CD4-positive, alpha-beta memory T cell (primary cell): ENCODE results near the gene DOCK6. TPM values are rescaled to one million over a fixed set of nuclear protein-coding genes. Genes with fewer than 3 reads are reported as not detected.

Experiments
- CTCF ChIA-PET: fragments of 350-600 bp; sonication (Branson Sonifier 250); formaldehyde crosslinking; loops from one replicate; lab custom pipeline; 2021; ENCODE audit warnings: inconsistent platforms; ENCODE audit not compliant: partially characterized antibody; lab: Charles Lee
- POLR2A ChIA-PET: fragments of 350-600 bp; sonication (Branson Sonifier 250); formaldehyde crosslinking; loops from one replicate; lab custom pipeline; 2021; ENCODE audit not compliant: partially characterized antibody; lab: Charles Lee
- DNase-seq, 5 donors: peaks; one replicate each; pipeline versions ENCODE4 v3.0.0 to v3.0.0-alpha.2; 2020 to 2022; ENCODE audit warnings: mixed read lengths in 1 of 5
- H3K27ac ChIP-seq: one replicate; pipeline ENCODE4 v1.7.0; 2013; ENCODE audit warnings: low read depth, low read length
- H3K27me3 ChIP-seq: 2 replicates; pipeline ENCODE4 v1.7.0; 2013; ENCODE audit warnings: mild to moderate bottlenecking, low read length, moderate library complexity; ENCODE audit not compliant: insufficient read depth
- H3K36me3 ChIP-seq: 2 replicates; pipeline ENCODE4 v1.7.0; 2013; ENCODE audit warnings: mild to moderate bottlenecking, low read length, moderate library complexity; ENCODE audit not compliant: insufficient read depth
- H3K4me1 ChIP-seq: 2 replicates; pipeline ENCODE4 v1.7.0; 2013; ENCODE audit warnings: mild to moderate bottlenecking, low read length, moderate library complexity; ENCODE audit not compliant: insufficient read depth
- H3K4me3 ChIP-seq, 2 donors: one replicate each; pipeline ENCODE4 v1.7.0; 2013; ENCODE audit warnings: low read length in 2 of 2, mild to moderate bottlenecking in 1 of 2
- H3K9me3 ChIP-seq, 2 donors: one replicate each; pipeline ENCODE4 v1.7.0; 2013; ENCODE audit warnings: low read length in 2 of 2, control low read depth in 1 of 2; ENCODE audit not compliant: control insufficient read depth in 1 of 2
- H3K27ac Mint-ChIP-seq, 7 donors: one replicate each; pipeline ENCODE4 v1.8.0; 2020 to 2021; ENCODE audit warnings: mixed read lengths in 7 of 7, mild to moderate bottlenecking in 6 of 7, inconsistent platforms in 3 of 7, moderate library complexity in 3 of 7
- H3K27me3 Mint-ChIP-seq, 2 donors: one replicate each; pipeline ENCODE4 v1.8.0; 2020 to 2021; ENCODE audit warnings: mixed read lengths in 2 of 2
- H3K36me3 Mint-ChIP-seq, 2 donors: one replicate each; pipeline ENCODE4 v1.8.0; 2020 to 2021; ENCODE audit warnings: mixed read lengths in 2 of 2, inconsistent platforms in 1 of 2, mild to moderate bottlenecking in 1 of 2
- H3K4me1 Mint-ChIP-seq, 4 donors: one replicate each; pipeline ENCODE4 v1.8.0; 2020 to 2021; ENCODE audit warnings: mixed read lengths in 4 of 4, mild to moderate bottlenecking in 1 of 4
- H3K4me3 Mint-ChIP-seq, 8 donors: one replicate each; pipeline ENCODE4 v1.8.0; 2020 to 2021; ENCODE audit warnings: mixed read lengths in 8 of 8, mild to moderate bottlenecking in 7 of 8, moderate library complexity in 6 of 8, inconsistent platforms in 3 of 8
- H3K9me3 Mint-ChIP-seq, 8 donors: one replicate each; pipeline ENCODE4 v1.8.0; 2020 to 2021; ENCODE audit warnings: mixed read lengths in 8 of 8, mild to moderate bottlenecking in 5 of 8, inconsistent platforms in 3 of 8, moderate library complexity in 1 of 8
- intact Hi-C: fragments of 100-400 bp; cut with micrococcal nuclease; formaldehyde crosslinking; loops from one replicate; pipeline ENCODE4 v1.15.1; 2023
- polyA plus RNA-seq, 2 donors: library from polyadenylated mRNA; unstranded; fragments of 300-500 nt; fragmentation: Illumina TruSeq; gene quantifications; one replicate each; pipeline ENCODE4 v1.2.3, GENCODE V29; 2021
- total RNA-seq, 2 experiments: library from RNA; stranded (reverse); gene quantifications; one replicate each; pipeline ENCODE4 v1.2.3, GENCODE V29; 2021

The DOCK6 gene
- total and polyA plus RNA-seq, 4 experiments from 2014 or later = 0.30 to 0.64 TPM; not detected in 2

DNA sequence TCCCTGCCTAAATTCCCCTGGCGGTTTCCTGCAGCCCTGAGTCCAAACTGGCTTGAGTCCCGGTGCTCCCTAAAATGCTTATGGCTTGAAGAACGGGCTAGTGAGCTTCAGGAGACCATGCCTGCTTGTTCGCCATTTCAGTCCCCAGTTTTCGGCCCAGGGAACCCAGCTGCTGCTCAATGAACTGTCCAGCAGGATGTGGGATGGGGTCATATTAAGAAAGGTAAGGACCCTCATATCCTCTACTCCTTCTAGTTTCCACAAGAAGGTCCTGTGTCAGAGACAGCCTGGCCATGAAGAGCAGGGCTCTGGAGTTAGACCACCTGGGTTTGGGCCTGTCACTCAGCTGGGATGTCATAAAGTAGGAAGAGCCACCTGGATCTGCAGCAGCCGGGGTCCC, 89.7 kb downstream of the DOCK6 start:
- ChIA-PET POLR2A (no interaction called here), CTCF (interaction anchor here (1.2 kb wide), 1 partner anchor 71 kb away, joined by 3 read pairs; no protein-coding TSS in a partner anchor)
- H3K27ac Mint-ChIP-seq = no peak overlapping the region

DNA sequence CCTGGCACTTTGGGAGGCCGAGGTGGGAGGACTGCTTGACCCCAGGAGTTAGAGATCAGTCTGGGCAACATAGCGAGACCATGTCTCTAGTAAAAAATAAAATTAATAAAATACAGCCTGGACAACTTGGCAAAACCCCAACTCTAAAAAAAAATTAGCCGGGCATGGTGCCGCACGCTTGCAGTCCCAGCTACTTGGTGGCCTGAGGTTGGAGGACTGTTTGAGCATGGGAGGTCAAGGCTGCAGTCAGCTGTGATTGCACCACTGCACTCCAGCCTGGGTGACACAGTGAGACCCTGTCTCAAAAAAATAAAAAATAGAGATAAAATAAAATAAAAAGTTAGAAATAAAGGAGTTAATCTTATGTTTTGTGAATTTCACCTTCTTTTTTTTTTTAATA, 91.2 kb downstream of the DOCK6 start:
- no peaks in the 10 kb centered on the region for H3K4me1 ChIP-seq
- Mint-ChIP-seq H3K4me3 (no peak overlapping the region), H3K27ac (no peak overlapping the region), H3K4me1 (no peaks in the 10 kb centered on the region), H3K36me3 (no peaks in the 10 kb centered on the region), H3K27me3 (no peaks in the 10 kb centered on the region), H3K9me3 (peaks cover 0 to 2% (median 0%) of the 10 kb centered on the region in 8 donors)
- no peak overlapping the region for H3K27ac ChIP-seq
- ChIA-PET CTCF (no interaction called here), POLR2A (no interaction called here)
- no peaks in the 10 kb centered on the region for H3K27me3 ChIP-seq
- no peak overlapping the region for H3K4me3 ChIP-seq
- DNase-seq = no peak
- H3K9me3 ChIP-seq = no peaks in the 10 kb centered on the region
- intact Hi-C loops = no loop called here
- H3K36me3 ChIP-seq = no peaks in the 10 kb centered on the region

More for the DNA sequence above, 89.7 kb downstream of the DOCK6 start:
- Histone ChIP-seq H3K27ac (no peak overlapping the region), H3K36me3 (no peaks in the 10 kb centered on the region), H3K4me1 (no peaks in the 10 kb centered on the region), H3K9me3 (no peaks in the 10 kb centered on the region), H3K27me3 (no peaks in the 10 kb centered on the region), H3K4me3 (no peak overlapping the region)
- Mint-ChIP-seq H3K27me3 (peaks cover 0 to under 1% of the 10 kb centered on the region in 2 donors), H3K9me3 (peaks cover 0 to 2% (median 0%) of the 10 kb centered on the region in 8 donors), H3K36me3 (no peaks in the 10 kb centered on the region), H3K4me1 (peaks cover 0 to under 1% (median 0%) of the 10 kb centered on the region in 4 donors), H3K4me3 (no peak overlapping the region)
- no peak for DNase-seq
- intact Hi-C loops = no loop called here

DNA sequence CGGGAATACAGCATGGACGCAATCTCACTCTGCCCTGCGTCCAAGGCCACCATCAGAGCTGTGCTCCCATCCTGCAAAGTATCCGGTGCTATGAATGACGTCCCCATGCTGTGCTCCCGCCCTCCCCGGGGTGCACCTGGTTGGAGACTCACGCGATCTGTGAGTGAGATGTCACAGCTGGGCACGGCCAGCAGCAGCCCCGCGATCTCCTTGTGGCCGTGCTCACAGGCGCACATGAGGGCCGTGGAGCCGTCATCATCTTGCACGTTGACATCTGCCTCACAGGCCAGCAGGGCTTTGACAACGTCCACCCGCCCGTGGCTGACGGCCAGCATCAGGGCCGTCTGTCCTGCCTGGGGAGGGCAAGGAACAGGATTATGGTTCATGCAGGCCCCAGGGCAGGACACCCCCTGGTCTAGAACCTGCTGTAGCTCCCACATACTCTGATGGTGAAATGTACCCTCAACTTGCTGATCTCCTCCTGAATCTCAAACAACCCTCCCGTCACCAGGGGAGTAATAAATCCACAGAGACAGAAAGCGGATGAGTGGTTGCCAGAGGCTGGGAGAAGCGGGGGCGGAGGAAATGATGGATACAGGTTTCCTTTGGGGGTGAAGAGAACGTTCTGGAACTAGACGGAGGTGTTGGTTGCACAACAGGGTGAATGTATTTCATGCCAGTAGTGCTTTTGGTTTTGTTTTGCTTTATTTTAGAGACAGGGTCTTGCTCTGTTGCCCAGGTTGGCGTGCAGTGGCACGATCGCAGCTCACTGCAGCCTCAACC, 92.2 kb downstream of the DOCK6 start:
- intact Hi-C loops = no loop called here
- H3K9me3 Mint-ChIP-seq = peaks cover 0 to 2% (median 0%) of the 10 kb centered on the region in 8 donors
- no peak for DNase-seq
- no peak overlapping the region for H3K4me3 ChIP-seq
- no peaks in the 10 kb centered on the region for H3K36me3 Mint-ChIP-seq
- no peak overlapping the region for H3K4me3 Mint-ChIP-seq
- H3K4me1 ChIP-seq = no peaks in the 10 kb centered on the region
- no peaks in the 10 kb centered on the region for H3K36me3 ChIP-seq
- H3K27me3 ChIP-seq = no peaks in the 10 kb centered on the region
- no peaks in the 10 kb centered on the region for H3K27me3 Mint-ChIP-seq
- H3K27ac ChIP-seq = no peak overlapping the region
- H3K27ac Mint-ChIP-seq = no peak overlapping the region
- H3K4me1 Mint-ChIP-seq = no peaks in the 10 kb centered on the region
- no peaks in the 10 kb centered on the region for H3K9me3 ChIP-seq
- ChIA-PET CTCF (interaction anchor here (1.2 kb wide), 1 partner anchor 44 kb away, joined by 3 read pairs; no protein-coding TSS in a partner anchor), POLR2A (no interaction called here)

DNA sequence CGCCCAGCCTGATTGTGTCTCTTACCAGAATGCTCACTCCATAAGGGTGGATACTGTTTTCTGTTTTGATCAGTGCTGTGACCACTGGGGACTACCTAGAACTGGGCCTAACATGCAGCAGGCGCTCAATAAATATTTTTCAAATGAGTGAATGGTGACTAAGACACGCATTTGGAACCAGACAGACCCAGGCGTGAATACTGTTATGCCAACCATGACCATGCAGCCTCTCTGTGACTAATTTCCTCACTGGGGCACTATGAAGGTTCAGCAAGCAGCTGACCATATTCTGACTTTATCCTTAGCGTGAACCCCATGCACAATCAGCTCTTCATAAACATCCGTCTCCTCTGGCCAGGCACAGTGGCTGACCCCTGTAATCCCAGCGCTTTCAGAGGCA, 93.8 kb downstream of the DOCK6 start:
- CTCF ChIA-PET = interaction anchor here (0.6 kb wide), 1 partner anchor 1035 kb away, joined by 5 read pairs; no protein-coding TSS in a partner anchor

DNA sequence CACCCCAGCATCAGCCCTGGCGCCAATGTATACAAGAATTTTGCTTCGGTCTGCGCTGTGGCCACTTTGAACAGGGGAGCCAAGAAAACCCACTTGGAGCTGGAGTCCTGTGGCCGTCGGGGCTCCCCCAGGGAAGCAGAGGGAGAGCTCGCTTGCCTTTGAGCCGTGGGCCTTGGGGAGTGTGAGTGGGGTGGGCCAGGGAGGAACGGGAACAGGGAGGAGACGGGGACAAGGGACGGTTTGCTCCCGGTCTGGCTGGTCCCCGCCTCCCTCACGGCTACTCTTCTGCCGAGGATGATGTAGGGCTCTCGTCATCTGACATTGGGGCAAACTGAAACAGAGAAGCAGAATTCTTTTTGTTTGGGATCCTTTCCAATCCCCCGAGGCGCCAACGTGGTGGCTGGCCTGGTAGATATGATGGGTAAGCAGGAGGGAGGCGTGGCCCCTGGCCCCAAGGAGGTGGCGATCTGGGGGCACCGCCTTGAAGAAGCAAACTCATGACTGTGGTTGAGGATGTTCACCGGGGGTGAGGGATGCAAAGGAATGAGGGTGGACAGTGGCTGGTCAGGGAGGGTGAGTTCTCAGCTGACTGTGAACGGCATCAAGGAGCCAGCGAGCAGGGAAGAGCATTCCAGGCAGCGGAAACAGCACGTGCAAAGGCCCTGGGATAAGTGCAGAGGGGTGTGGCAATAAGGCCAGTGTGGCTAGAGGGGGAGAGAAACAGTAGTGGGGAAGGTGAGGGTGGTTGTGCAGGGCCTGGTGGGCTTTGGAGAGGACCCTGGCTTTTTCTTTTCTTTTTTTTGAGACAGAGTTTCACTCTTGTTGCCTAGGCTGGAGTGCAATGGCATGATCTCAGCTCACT, 95.8 kb downstream of the DOCK6 start:
- H3K9me3 Mint-ChIP-seq = no peaks in the 10 kb centered on the region
- no peaks in the 10 kb centered on the region for H3K4me1 Mint-ChIP-seq
- Histone ChIP-seq H3K27me3 (no peaks in the 10 kb centered on the region), H3K4me1 (no peaks in the 10 kb centered on the region), H3K36me3 (no peaks in the 10 kb centered on the region), H3K9me3 (no peaks in the 10 kb centered on the region), H3K27ac (no peak overlapping the region), H3K4me3 (no peak overlapping the region)
- no peak overlapping the region for H3K4me3 Mint-ChIP-seq
- H3K36me3 Mint-ChIP-seq = no peaks in the 10 kb centered on the region
- CTCF ChIA-PET = no interaction called here
- POLR2A ChIA-PET = no interaction called here
- intact Hi-C loops = no loop called here
- peak overlapping the region in 1 of 7 donors; percentile 57 for H3K27ac Mint-ChIP-seq
- peaks cover 0 to 1% of the 10 kb centered on the region in 2 donors for H3K27me3 Mint-ChIP-seq
- no peak for DNase-seq

More for the DNA sequence above, 93.8 kb downstream of the DOCK6 start:
- H3K27me3 Mint-ChIP-seq = no peaks in the 10 kb centered on the region
- POLR2A ChIA-PET = no interaction called here
- intact Hi-C loops = no loop called here
- peaks cover 0 to 2% (median 0%) of the 10 kb centered on the region in 8 donors for H3K9me3 Mint-ChIP-seq
- H3K4me1 Mint-ChIP-seq = no peaks in the 10 kb centered on the region
- no peak overlapping the region for H3K27ac ChIP-seq
- H3K36me3 ChIP-seq = no peaks in the 10 kb centered on the region
- no peaks in the 10 kb centered on the region for H3K36me3 Mint-ChIP-seq
- no peaks in the 10 kb centered on the region for H3K4me1 ChIP-seq
- no peaks in the 10 kb centered on the region for H3K9me3 ChIP-seq
- no peak overlapping the region for H3K4me3 ChIP-seq
- H3K27ac Mint-ChIP-seq = no peak overlapping the region
- H3K27me3 ChIP-seq = no peaks in the 10 kb centered on the region
- no peak overlapping the region for H3K4me3 Mint-ChIP-seq
- DNase-seq = no peak

DNA sequence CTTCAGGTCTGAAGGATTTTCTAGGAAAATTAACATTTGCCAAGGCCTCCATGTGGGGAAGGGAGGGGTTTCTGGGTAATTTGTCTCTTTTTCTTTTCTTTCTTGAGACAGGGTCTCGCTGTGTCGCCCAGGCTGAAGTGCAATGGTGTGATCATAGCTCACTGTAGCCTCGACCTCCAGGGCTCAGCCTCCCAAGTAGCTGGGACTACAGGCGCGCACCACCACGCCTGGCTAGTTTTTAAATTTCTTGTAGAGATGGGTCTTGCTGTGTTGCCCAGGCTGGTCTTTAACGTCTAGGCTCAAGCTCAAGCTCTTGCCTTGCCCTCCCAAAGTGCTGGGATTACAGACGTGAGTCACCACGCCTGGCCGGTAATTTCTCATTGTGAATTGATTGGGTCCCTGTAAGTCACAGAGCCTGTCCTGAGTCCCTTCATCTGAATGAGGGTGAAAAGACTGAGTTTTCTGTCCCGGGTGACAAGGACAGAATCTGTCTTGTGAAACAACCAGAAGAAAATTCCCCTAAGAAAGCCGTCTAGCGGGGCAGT, 96.8 kb downstream of the DOCK6 start:
- no peaks in the 10 kb centered on the region for H3K36me3 Mint-ChIP-seq
- POLR2A ChIA-PET = no interaction called here
- Histone ChIP-seq H3K36me3 (no peaks in the 10 kb centered on the region), H3K4me1 (no peaks in the 10 kb centered on the region), H3K27ac (no peak overlapping the region), H3K27me3 (no peaks in the 10 kb centered on the region), H3K9me3 (no peaks in the 10 kb centered on the region), H3K4me3 (no peak overlapping the region)
- peaks cover 0 to 2% (median 0%) of the 10 kb centered on the region in 8 donors for H3K9me3 Mint-ChIP-seq
- intact Hi-C loops = no loop called here
- H3K4me3 Mint-ChIP-seq = no peak overlapping the region
- CTCF ChIA-PET = no interaction called here
- DNase-seq = no peak
- H3K27ac Mint-ChIP-seq = no peak overlapping the region
- H3K4me1 Mint-ChIP-seq = no peaks in the 10 kb centered on the region
- H3K27me3 Mint-ChIP-seq = peaks cover 0 to 1% of the 10 kb centered on the region in 2 donors

DNA sequence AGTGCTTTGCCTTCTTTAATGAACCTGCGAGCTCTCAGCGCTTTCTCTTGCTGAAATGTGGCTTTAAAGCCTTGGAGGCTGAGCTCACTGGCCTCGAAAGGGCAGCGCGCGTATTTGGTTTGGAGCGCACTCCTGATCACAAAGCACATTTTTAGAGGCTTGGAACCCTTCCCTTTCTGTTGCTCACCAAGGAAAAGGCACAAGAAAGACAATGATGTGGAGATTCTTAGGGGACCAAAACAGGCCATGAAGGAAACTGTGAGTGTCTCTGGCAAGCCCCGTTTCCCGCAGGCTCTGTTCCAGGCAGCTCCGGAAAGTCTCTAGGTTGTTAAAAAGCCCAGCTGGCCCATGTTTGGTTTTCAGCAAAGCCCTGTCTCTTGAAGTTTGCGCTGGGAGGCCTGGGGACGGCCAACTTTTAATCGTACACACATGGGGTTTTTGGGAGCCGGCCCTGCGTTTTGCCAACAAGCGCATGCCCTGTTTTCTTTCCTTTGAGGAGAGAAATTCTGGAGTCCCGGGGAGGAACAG, 97.4 kb downstream of the DOCK6 start:
- Histone ChIP-seq H3K27me3 (no peaks in the 10 kb centered on the region), H3K4me3 (no peak overlapping the region), H3K27ac (no peak overlapping the region), H3K4me1 (no peaks in the 10 kb centered on the region), H3K9me3 (no peaks in the 10 kb centered on the region), H3K36me3 (no peaks in the 10 kb centered on the region)
- POLR2A ChIA-PET = no interaction called here
- H3K27me3 Mint-ChIP-seq = peaks cover 0 to 1% of the 10 kb centered on the region in 2 donors
- intact Hi-C loops = no loop called here
- no peak for DNase-seq
- no peaks in the 10 kb centered on the region for H3K36me3 Mint-ChIP-seq
- no peaks in the 10 kb centered on the region for H3K4me1 Mint-ChIP-seq
- no peak overlapping the region for H3K4me3 Mint-ChIP-seq
- H3K27ac Mint-ChIP-seq = peak overlapping the region in 1 of 7 donors; percentile 78
- peaks cover 0 to 4% (median 0%) of the 10 kb centered on the region in 8 donors for H3K9me3 Mint-ChIP-seq
- CTCF ChIA-PET = no interaction called here
